GM12891 (cell line): Measurements from ENCODE around the gene LST1.

Source experiments
- POLR2A ChIP-seq: IDR thresholded peaks from 2 replicates; pipeline ENCODE4 v1.6.1; 2011; ENCODE audit warnings: low read depth, low read length, control low read depth
- POLR2AphosphoS5 ChIP-seq: IDR thresholded peaks from 2 replicates; pipeline ENCODE4 v1.6.1; 2011; ENCODE audit warnings: low read depth, low read length, control low read depth
- SPI1 ChIP-seq: IDR thresholded peaks from 2 replicates; pipeline ENCODE4 v1.6.1; 2011; ENCODE audit warnings: low read depth, low read length, control low read depth
- TAF1 ChIP-seq: IDR thresholded peaks from 2 replicates; pipeline ENCODE4 v1.6.1; 2011; ENCODE audit warnings: low read depth, low read length, control low read depth

GRCh38 chr6:31619805-31620585 lies 33.9 kb downstream of the LST1 start:
- no peak for TF ChIP-seq SPI1
- peak; percentile 90 for TF ChIP-seq POLR2A
- peak; percentile 63; the same call in 1 of the 2 replicates for TF ChIP-seq TAF1
- TF ChIP-seq POLR2AphosphoS5: peak; percentile 95
